Ishikawa (cell line): Measurements from ENCODE around the gene TTF1.

ENCODE experiments used
- CREB1 ChIP-seq: IDR thresholded peaks from 2 replicates; pipeline ENCODE4 v1.6.1; 2012; ENCODE audit warnings: low read depth
- TCF12 ChIP-seq: IDR thresholded peaks from 2 replicates; pipeline ENCODE4 v1.6.1; 2012; ENCODE audit warnings: low read depth
- ZBTB7A ChIP-seq: IDR thresholded peaks from 2 replicates; pipeline ENCODE4 v1.6.1; 2012; ENCODE audit warnings: low read depth

DNA sequence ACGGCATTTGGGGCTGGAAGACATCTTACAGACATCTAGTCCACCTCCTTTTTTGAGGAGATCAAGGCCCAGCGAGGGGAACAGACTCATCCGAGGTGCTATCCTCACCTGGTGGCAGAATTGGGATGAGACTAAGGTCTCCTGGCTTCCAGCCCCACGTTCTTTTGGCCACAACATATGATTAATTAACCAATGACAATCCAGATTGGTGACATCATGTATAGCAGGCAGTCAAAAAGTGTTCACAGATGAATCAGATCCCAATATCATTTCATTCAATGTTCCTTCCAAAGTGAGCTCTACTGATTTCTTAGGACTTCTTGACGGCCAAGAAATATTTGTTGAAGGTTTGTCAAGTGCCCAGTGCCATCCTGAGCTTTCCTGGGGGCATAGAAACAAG lies 7.3 kb upstream of the TTF1 start:
- no peak for TF ChIP-seq CREB1
- no peak for TF ChIP-seq TCF12
- no peak for TF ChIP-seq ZBTB7A
